H9 (cell line): ENCODE results near the gene SIGLEC12. TPM values are rescaled to one million over a fixed set of nuclear protein-coding genes. Genes with fewer than 3 reads are reported as not detected.

ENCODE experiments used
- DNase-seq: peaks from one replicate; pipeline ENCODE4 v3.0.0-alpha.2; 2017
- H2AFZ ChIP-seq: one replicate; pipeline ENCODE4 v1.6.1; 2013; ENCODE audit warnings: mild to moderate bottlenecking, low read length, control low read depth, moderate library complexity
- H2AK5ac ChIP-seq: 2 replicates; pipeline ENCODE4 v1.6.1; 2013; ENCODE audit warnings: low read length, control low read depth, mixed read lengths; ENCODE audit not compliant: insufficient read length
- H2BK120ac ChIP-seq: one replicate; pipeline ENCODE4 v1.6.1; 2013; ENCODE audit warnings: low read depth, mild to moderate bottlenecking, low read length, control low read depth, inconsistent platforms; ENCODE audit not compliant: poor library complexity, severe bottlenecking
- H2BK12ac ChIP-seq: 2 replicates; pipeline ENCODE4 v1.6.1; 2013; ENCODE audit warnings: low read length, control low read depth, mixed read lengths, low read depth; ENCODE audit not compliant: insufficient read length
- H2BK15ac ChIP-seq: 2 replicates; pipeline ENCODE4 v1.6.1; 2013; ENCODE audit warnings: low read depth, low read length, control low read depth
- H2BK20ac ChIP-seq: one replicate; pipeline ENCODE4 v1.6.1; 2013; ENCODE audit warnings: low read depth, mild to moderate bottlenecking, low read length, control low read depth, inconsistent platforms; ENCODE audit not compliant: poor library complexity, severe bottlenecking
- H2BK5ac ChIP-seq: 2 replicates; pipeline ENCODE4 v1.6.1; 2013; ENCODE audit warnings: low read length, control low read depth, mixed read lengths; ENCODE audit not compliant: insufficient read length
- H3K14ac ChIP-seq: 2 replicates; pipeline ENCODE4 v1.6.1; 2013; ENCODE audit warnings: low read length, control low read depth; ENCODE audit not compliant: insufficient read depth
- H3K18ac ChIP-seq: 2 replicates; pipeline ENCODE4 v1.6.1; 2013; ENCODE audit warnings: low read depth, mild to moderate bottlenecking, mixed read lengths, low read length, control low read depth; ENCODE audit not compliant: insufficient read length
- H3K23ac ChIP-seq: 2 replicates; pipeline ENCODE4 v1.6.1; 2013; ENCODE audit warnings: low read length, control low read depth, mixed read lengths, low read depth; ENCODE audit not compliant: insufficient read length
- H3K23me2 ChIP-seq: 2 replicates; pipeline ENCODE4 v1.6.1; 2013; ENCODE audit warnings: low read depth, mild to moderate bottlenecking, mixed read lengths, low read length, control low read depth; ENCODE audit not compliant: insufficient read length, poor library complexity, severe bottlenecking
- H3K27ac ChIP-seq: 2 replicates; pipeline ENCODE4 v1.5.1; 2013; ENCODE audit warnings: low read length, control low read depth, mixed read lengths, low read depth; ENCODE audit not compliant: insufficient read length
- H3K27me3 ChIP-seq: 2 replicates; pipeline ENCODE4 v1.6.1; 2013; ENCODE audit warnings: low read length, control low read depth, inconsistent platforms; ENCODE audit not compliant: insufficient read depth
- H3K4ac ChIP-seq: 2 replicates; pipeline ENCODE4 v1.6.1; 2013; ENCODE audit warnings: low read depth, mild to moderate bottlenecking, control low read depth, inconsistent platforms, low read length, moderate library complexity
- H3K4me1 ChIP-seq: 2 replicates; pipeline ENCODE4 v1.6.1; 2013; ENCODE audit warnings: low read length, control low read depth, inconsistent platforms; ENCODE audit not compliant: insufficient read depth
- H3K4me2 ChIP-seq: 2 replicates; pipeline ENCODE4 v1.6.1; 2013; ENCODE audit warnings: low read length, control low read depth, mixed read lengths; ENCODE audit not compliant: insufficient read length, insufficient read depth
- H3K56ac ChIP-seq: 2 replicates; pipeline ENCODE4 v1.6.1; 2013; ENCODE audit warnings: low read depth, mild to moderate bottlenecking, mixed read lengths, low read length, control low read depth; ENCODE audit not compliant: insufficient read length
- H3K79me1 ChIP-seq: 2 replicates; pipeline ENCODE4 v1.6.1; 2013; ENCODE audit warnings: low read depth, mild to moderate bottlenecking, moderate library complexity, low read length, control low read depth, inconsistent platforms; ENCODE audit not compliant: insufficient read depth, poor library complexity, severe bottlenecking
- H3K79me2 ChIP-seq: 2 replicates; pipeline ENCODE4 v1.6.1; 2013; ENCODE audit warnings: low read length, control low read depth, inconsistent platforms; ENCODE audit not compliant: insufficient read depth
- H3K9ac ChIP-seq: 2 replicates; pipeline ENCODE4 v1.6.1; 2013; ENCODE audit warnings: low read length, control low read depth, mixed read lengths; ENCODE audit not compliant: insufficient read length; ENCODE audit errors: extremely low read depth
- H3K9me3 ChIP-seq: one replicate; pipeline ENCODE4 v1.6.1; 2013; ENCODE audit warnings: low read depth, low read length, inconsistent platforms; ENCODE audit not compliant: control insufficient read depth
- H3T11ph ChIP-seq: one replicate; pipeline ENCODE4 v1.6.1; 2013; ENCODE audit warnings: mild to moderate bottlenecking, low read length, control low read depth, inconsistent platforms
- H4K20me1 ChIP-seq: one replicate; pipeline ENCODE4 v1.6.1; 2013; ENCODE audit not compliant: control insufficient read depth, insufficient read length, insufficient read depth
- H4K5ac ChIP-seq: 2 replicates; pipeline ENCODE4 v1.6.1; 2013; ENCODE audit warnings: low read depth, mild to moderate bottlenecking, mixed read lengths, low read length, control low read depth; ENCODE audit not compliant: insufficient read length
- H4K8ac ChIP-seq: replicated peaks from 2 replicates; pipeline ENCODE4 v1.6.1; 2013; ENCODE audit warnings: low read length, control low read depth, mixed read lengths, low read depth; ENCODE audit not compliant: insufficient read length
- H4K91ac ChIP-seq: 2 replicates; pipeline ENCODE4 v1.6.1; 2013; ENCODE audit warnings: low read depth, mild to moderate bottlenecking, moderate library complexity, mixed read lengths, low read length, control low read depth; ENCODE audit not compliant: insufficient read length
- H3K27ac Mint-ChIP-seq, 3 experiments: 2 replicates in 2 of 3; 3 replicates in 1 of 3; pipeline ENCODE4 v1.8.0; 2020 to 2021; ENCODE audit warnings: mixed read lengths in 3 of 3, mild to moderate bottlenecking in 1 of 3, moderate library complexity in 1 of 3
- H3K27me3 Mint-ChIP-seq: 2 replicates; pipeline ENCODE4 v1.8.0; 2021; ENCODE audit warnings: low read depth, mild to moderate bottlenecking, moderate library complexity, mixed read lengths
- H3K36me3 Mint-ChIP-seq, 3 experiments: 2 replicates in 2 of 3; 3 replicates in 1 of 3; pipeline ENCODE4 v1.8.0; 2020 to 2021; ENCODE audit warnings: low read depth in 3 of 3, mixed read lengths in 3 of 3; ENCODE audit not compliant: insufficient read depth in 1 of 3
- H3K4me1 Mint-ChIP-seq, 2 experiments: 2 replicates each; pipeline ENCODE4 v1.8.0; 2020; ENCODE audit warnings: mixed read lengths in 2 of 2
- H3K4me3 Mint-ChIP-seq, 2 experiments: 2 replicates in 1 of 2; 3 replicates in 1 of 2; pipeline ENCODE4 v1.8.0; 2020 to 2021; ENCODE audit warnings: mild to moderate bottlenecking in 2 of 2, mixed read lengths in 2 of 2, moderate library complexity in 1 of 2
- H3K9me3 Mint-ChIP-seq, 2 experiments: 2 replicates in 1 of 2; 3 replicates in 1 of 2; pipeline ENCODE4 v1.8.0; 2020; ENCODE audit warnings: mild to moderate bottlenecking in 2 of 2, mixed read lengths in 2 of 2, moderate library complexity in 1 of 2
- CTCF ChIP-seq: fragments of 200-600 bp; sonication (generic); conservative IDR thresholded peaks from 3 replicates; pipeline ENCODE4 v1.8.0; 2021; ENCODE audit warnings: antibody characterized with exemption, mild to moderate bottlenecking
- WGBS: extraction: QIAGEN DNeasy Blood & Tissue Kit; methylation state at CpG from one replicate; pipeline ENCODE4 v1.1.7; 2013; ENCODE audit warnings: missing lambda C conversion rate, low lambda C conversion rate, mixed read lengths; ENCODE audit not compliant: insufficient read length; ENCODE audit errors: extremely low coverage; 5-methylcytosine and 5-hydroxymethylcytosine counted together
- total RNA-seq: library from RNA; stranded (reverse); gene quantifications from 2 replicates; pipeline ENCODE4 v1.2.1, GENCODE V29; 2021

Gene SIGLEC12
- total RNA-seq, 1 experiment from 2014 or later = not detected

DNA sequence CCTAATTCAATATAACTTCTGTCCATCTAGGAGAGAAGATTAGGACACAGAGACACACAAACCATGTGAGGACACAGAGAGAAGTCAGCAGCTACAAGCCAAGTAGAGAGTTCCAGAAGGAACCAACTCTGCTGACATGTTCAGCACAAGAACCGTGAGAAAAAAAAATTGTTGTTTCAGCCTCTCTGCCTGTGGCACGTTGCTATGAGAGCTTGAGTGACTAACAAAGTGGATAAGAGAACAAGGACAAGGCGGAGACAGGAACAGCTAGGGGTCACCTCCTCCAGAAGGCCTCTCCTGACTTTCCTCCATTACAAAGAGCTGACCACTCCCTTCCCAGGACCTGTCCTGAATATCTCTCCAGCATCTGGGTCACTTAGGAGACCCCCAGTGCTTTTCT is 5.6 kb upstream of the SIGLEC12 start:
- Histone ChIP-seq H2BK15ac (no peak overlapping the region), H3K4me1 (no peaks in the 10 kb centered on the region), H3K4me2 (no peak overlapping the region), H2BK120ac (no peak overlapping the region), H3K18ac (no peak overlapping the region), H2BK5ac (no peak overlapping the region), H3K79me1 (no peaks in the 10 kb centered on the region), H3K14ac (no peak overlapping the region), H2BK20ac (no peak overlapping the region), H4K8ac (no peak overlapping the region), H3K4ac (no peak overlapping the region), H3K9ac (no peak overlapping the region), H3T11ph (no peak overlapping the region), H3K27me3 (no peaks in the 10 kb centered on the region), H4K20me1 (no peaks in the 10 kb centered on the region), H3K79me2 (no peaks in the 10 kb centered on the region), H3K23me2 (no peaks in the 10 kb centered on the region), H4K91ac (no peak overlapping the region), H4K5ac (no peak overlapping the region), H3K9me3 (no peaks in the 10 kb centered on the region), H3K56ac (no peak overlapping the region), H3K27ac (no peak overlapping the region), H2BK12ac (no peak overlapping the region), H2AFZ (no peak overlapping the region), H3K23ac (no peak overlapping the region), H2AK5ac (no peak overlapping the region)
- peaks cover 54 to 97% of the 10 kb centered on the region in 2 experiments for H3K9me3 Mint-ChIP-seq
- H3K36me3 Mint-ChIP-seq = no peaks in the 10 kb centered on the region
- DNase-seq = no peak
- no peak overlapping the region for H3K27ac Mint-ChIP-seq
- H3K4me1 Mint-ChIP-seq = no peaks in the 10 kb centered on the region
- no CpG with 5 or more reads among the region's 3 CpGs for WGBS
- no peak for TF ChIP-seq CTCF
- peaks cover 21% of the 10 kb centered on the region for H3K27me3 Mint-ChIP-seq
- H3K4me3 Mint-ChIP-seq = no peak overlapping the region
